ENCODE results near the gene KLRC4. TPM values are rescaled to one million over a fixed set of nuclear protein-coding genes. Genes with fewer than 3 reads are reported as not detected.
"Not testable (repeated sequence)": the region's sequence is repeated elsewhere in the genome, so short reads cannot be mapped to it uniquely, and the experiment has no call there.

The KLRC4 gene
- total and polyA plus RNA-seq, 4 donors, result 0.45 to 0.91 TPM; not detected in 2

- Histone ChIP-seq H3K4me3 (no peak overlapping the region), H3K27ac (ENCODE audit: low read depth in 1 of 2, low read length in 1 of 2) (no peak overlapping the region), H3K4me1 (ENCODE audit: control insufficient read depth in 5 of 5, insufficient read depth in 5 of 5, low read length in 5 of 5) (no peaks in the 10 kb centered on the region), H3K36me3 (ENCODE audit: control insufficient read depth in 4 of 4, insufficient read depth in 4 of 4, low read length in 4 of 4) (no peaks in the 10 kb centered on the region), H3K9me3 (ENCODE audit: control insufficient read depth in 4 of 4, insufficient read depth in 3 of 4, low read length in 3 of 4) (peaks cover 0 to 9% (median 5%) of the 10 kb centered on the region in 4 donors), H3K27me3 (ENCODE audit: control insufficient read depth in 3 of 3, insufficient read depth in 3 of 3, low read length in 2 of 3) (no peaks in the 10 kb centered on the region), H3K9ac (ENCODE audit: insufficient read depth in 1 of 2, low read length in 2 of 2) (no peak overlapping the region)
- TF ChIP-seq CTCF (IDR thresholded peaks at IDR 0.05; ENCODE audit: control extremely low read depth, extremely low read depth), result no peak
- WGBS, 2 donors, result 94 to 98% methylated on average over 1 of the region's 1 CpG
- ATAC-seq (ENCODE audit: insufficient read depth, low FRiP score) (no peak), DNase-seq (no peak)
These were observed 46.2 kb upstream of the KLRC4 start for GRCh38 chr12:10455766-10456165.

DNA sequence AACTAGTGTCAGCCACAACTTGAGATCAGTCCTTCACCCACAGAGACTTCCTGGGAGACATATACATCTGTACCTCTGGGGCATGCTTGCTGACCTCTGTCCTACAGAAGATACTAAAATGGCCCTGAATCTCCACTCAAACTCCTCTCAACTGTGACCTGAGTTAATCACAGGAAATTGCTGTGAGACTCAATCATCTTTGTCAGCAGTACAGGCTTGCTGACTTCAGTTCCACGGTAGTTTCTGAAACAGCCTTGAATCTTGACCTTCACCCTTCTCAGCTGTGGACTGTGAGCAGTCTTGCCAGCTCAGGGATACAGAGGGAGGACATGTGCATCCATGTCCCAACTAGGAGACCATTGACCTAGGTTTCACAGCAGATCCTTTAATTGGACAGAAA lies 45.0 kb upstream of the KLRC4 start:
- ATAC-seq (ENCODE audit: insufficient read depth, low FRiP score), result no peak
- H3K27me3 ChIP-seq (ENCODE audit: control insufficient read depth in 3 of 3, insufficient read depth in 3 of 3, low read length in 2 of 3), result no peaks in the 10 kb centered on the region
- DNase-seq, result no peak
- no peaks in the 10 kb centered on the region for H3K4me1 ChIP-seq (ENCODE audit: control insufficient read depth in 5 of 5, insufficient read depth in 5 of 5, low read length in 5 of 5)
- no peak overlapping the region for H3K4me3 ChIP-seq
- WGBS, 2 donors, result 65 to 74% methylated on average over 1 of the region's 1 CpG
- H3K9me3 ChIP-seq (ENCODE audit: control insufficient read depth in 4 of 4, insufficient read depth in 3 of 4, low read length in 3 of 4), result peaks cover 0 to 9% (median 5%) of the 10 kb centered on the region in 4 donors
- H3K36me3 ChIP-seq (ENCODE audit: control insufficient read depth in 4 of 4, insufficient read depth in 4 of 4, low read length in 4 of 4), result no peaks in the 10 kb centered on the region
- H3K27ac ChIP-seq (ENCODE audit: low read depth in 1 of 2, low read length in 1 of 2), result no peak overlapping the region
- H3K9ac ChIP-seq (ENCODE audit: insufficient read depth in 1 of 2, low read length in 2 of 2), result no peak overlapping the region
- TF ChIP-seq CTCF (IDR thresholded peaks at IDR 0.05; ENCODE audit: control extremely low read depth, extremely low read depth), result no peak

DNA sequence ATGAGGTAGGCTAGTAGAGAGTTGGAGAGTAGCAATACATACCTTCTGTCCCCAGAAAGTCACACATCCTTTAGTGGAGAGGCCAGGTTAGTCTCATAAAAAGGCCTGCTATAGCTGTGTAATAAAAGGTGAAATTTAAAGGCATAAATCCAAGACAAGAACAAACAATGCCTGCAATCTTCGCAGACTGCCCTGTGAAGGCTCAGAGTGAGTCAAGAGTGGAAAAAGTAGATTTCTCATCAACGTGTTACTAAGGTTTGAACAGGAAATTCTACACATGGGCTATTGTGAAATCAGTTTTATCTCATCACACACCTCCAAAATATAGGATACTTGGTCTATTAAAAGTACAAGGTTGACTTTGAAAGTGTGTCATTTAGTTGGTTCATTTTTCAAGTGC lies 43.6 kb upstream of the KLRC4 start, which contains the start of gene KLRC1:
Gene KLRC1, minus strand, starts transcription at position 222 of the 400 bp plus-strand sequence. CDS start 2,221 bp downstream, outside the sequence.
- ATAC-seq (ENCODE audit: insufficient read depth, low FRiP score) (no peak), DNase-seq (no peak)
- Histone ChIP-seq H3K4me3 (no peak within 1 kb of the TSS), H3K27ac (ENCODE audit: low read depth in 1 of 2, low read length in 1 of 2) (no peak within 1 kb of the TSS), H3K27me3 (ENCODE audit: control insufficient read depth in 3 of 3, insufficient read depth in 3 of 3, low read length in 2 of 3) (no peaks in the 10 kb centered on the region), H3K9me3 (ENCODE audit: control insufficient read depth in 4 of 4, insufficient read depth in 3 of 4, low read length in 3 of 4) (peaks cover 0 to 9% (median 2%) of the 10 kb centered on the region in 4 donors), H3K9ac (ENCODE audit: insufficient read depth in 1 of 2, low read length in 2 of 2) (no peak within 1 kb of the TSS), H3K36me3 (ENCODE audit: control insufficient read depth in 4 of 4, insufficient read depth in 4 of 4, low read length in 4 of 4) (no peaks in the 10 kb centered on the region), H3K4me1 (ENCODE audit: control insufficient read depth in 5 of 5, insufficient read depth in 5 of 5, low read length in 5 of 5) (no peaks in the 10 kb centered on the region)
- WGBS, 2 donors, result 43 to 48% methylated on average over 2 of the region's 2 CpGs
- no peak for TF ChIP-seq CTCF (IDR thresholded peaks at IDR 0.05; ENCODE audit: control extremely low read depth, extremely low read depth)

GRCh38 chr12:10448236-10448635 lies 38.7 kb upstream of the KLRC4 start:
- WGBS, 2 donors, result 94 to 100% methylated on average over 4 of the region's 4 CpGs
- Histone ChIP-seq H3K9me3 (ENCODE audit: control insufficient read depth in 4 of 4, insufficient read depth in 3 of 4, low read length in 3 of 4) (no peaks in the 10 kb centered on the region), H3K27ac (ENCODE audit: low read depth in 1 of 2, low read length in 1 of 2) (no peak overlapping the region), H3K36me3 (ENCODE audit: control insufficient read depth in 4 of 4, insufficient read depth in 4 of 4, low read length in 4 of 4) (no peaks in the 10 kb centered on the region), H3K27me3 (ENCODE audit: control insufficient read depth in 3 of 3, insufficient read depth in 3 of 3, low read length in 2 of 3) (no peaks in the 10 kb centered on the region), H3K4me1 (ENCODE audit: control insufficient read depth in 5 of 5, insufficient read depth in 5 of 5, low read length in 5 of 5) (no peaks in the 10 kb centered on the region), H3K9ac (ENCODE audit: insufficient read depth in 1 of 2, low read length in 2 of 2) (no peak overlapping the region), H3K4me3 (no peak overlapping the region)
- ATAC-seq (ENCODE audit: insufficient read depth, low FRiP score) (no peak), DNase-seq (no peak)
- no peak for TF ChIP-seq CTCF (IDR thresholded peaks at IDR 0.05; ENCODE audit: control extremely low read depth, extremely low read depth)

- WGBS, 2 donors, result 82 to 83% methylated on average over 5 of the region's 5 CpGs
- H3K9me3 ChIP-seq (ENCODE audit: control insufficient read depth in 4 of 4, insufficient read depth in 3 of 4, low read length in 3 of 4); H3K4me3 ChIP-seq; H3K27ac ChIP-seq (ENCODE audit: low read depth in 1 of 2, low read length in 1 of 2); ATAC-seq (ENCODE audit: insufficient read depth, low FRiP score); H3K9ac ChIP-seq (ENCODE audit: insufficient read depth in 1 of 2, low read length in 2 of 2); H3K4me1 ChIP-seq (ENCODE audit: control insufficient read depth in 5 of 5, insufficient read depth in 5 of 5, low read length in 5 of 5); DNase-seq; H3K27me3 ChIP-seq (ENCODE audit: control insufficient read depth in 3 of 3, insufficient read depth in 3 of 3, low read length in 2 of 3); H3K36me3 ChIP-seq (ENCODE audit: control insufficient read depth in 4 of 4, insufficient read depth in 4 of 4, low read length in 4 of 4): not testable (repeated sequence)
These were observed 36.5 kb upstream of the KLRC4 start for GRCh38 chr12:10446052-10446451.

All from lung (tissue), 12 donors.